ENCODE measurements around the gene C1orf116.
"Not testable (repeated sequence)": the region's sequence is repeated elsewhere in the genome, so short reads cannot be mapped to it uniquely, and the experiment has no call there.

Gene C1orf116

DNA sequence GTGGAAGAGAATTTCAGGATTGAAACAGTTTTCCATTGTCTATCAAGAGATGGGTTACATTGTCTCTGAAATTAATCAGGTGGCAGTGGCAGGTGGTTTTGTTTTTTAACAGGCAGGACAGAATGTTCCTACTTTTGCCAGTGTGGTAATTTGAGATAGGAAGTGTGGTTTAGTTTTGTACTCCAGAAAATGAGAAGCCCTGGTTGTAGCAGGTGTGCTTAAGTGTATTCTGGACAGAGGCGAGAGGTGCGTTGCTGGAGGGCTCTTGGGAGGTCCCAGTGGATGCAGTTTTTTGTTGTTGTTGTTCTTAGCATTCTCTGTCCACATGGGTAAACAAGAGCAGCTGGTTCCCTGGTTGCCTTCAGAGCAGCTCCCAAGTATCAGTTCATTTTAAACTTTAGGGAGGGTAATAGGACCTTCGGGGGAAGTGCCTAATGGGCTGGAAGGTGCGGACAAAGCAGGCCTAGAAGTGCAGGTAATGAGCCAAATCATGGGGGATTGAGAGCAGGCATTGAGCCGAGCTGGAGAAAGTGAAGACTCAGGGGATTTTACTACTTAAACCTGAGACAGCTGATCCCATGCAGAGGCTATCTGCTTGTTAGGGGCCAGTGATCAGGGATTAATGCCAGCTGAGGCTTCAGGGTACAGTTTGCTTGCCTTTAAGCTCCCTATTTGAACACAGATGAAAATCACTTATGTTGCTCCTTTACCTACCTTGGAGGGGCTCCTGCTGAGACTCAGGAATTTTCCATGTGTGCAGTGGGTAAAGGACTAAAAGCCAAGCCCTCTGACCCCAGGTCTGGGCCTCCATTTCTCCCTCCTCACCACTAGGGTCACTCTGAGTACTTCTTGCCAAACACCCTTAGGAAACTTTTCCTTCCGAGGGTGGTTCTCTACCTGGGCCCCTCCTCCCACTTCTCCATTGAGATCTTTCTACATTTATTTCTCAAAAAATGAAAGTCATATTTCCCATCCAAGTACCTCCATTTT, 26.6 kb upstream of the C1orf116 start:
- no peak for DNase-seq

DNA sequence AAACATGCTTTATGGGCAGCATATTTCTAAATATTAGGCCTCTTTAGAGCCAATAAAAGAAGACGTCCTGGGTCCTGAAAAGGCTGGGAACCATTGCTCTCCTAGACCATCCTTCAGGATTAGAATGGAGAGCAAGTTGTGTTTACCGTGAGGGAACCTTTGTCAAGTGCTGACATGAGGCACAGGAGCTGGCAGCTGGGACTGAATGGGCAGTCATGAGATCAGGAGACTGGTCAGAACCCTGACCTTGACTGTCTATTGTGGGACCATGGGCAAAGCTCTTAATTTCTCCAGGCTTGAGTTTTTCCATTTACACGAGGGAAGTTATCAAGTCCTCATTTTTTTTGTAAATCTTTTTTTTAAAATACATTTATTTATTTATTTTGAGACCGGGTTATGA, 25.7 kb upstream of the C1orf116 start:
- DNase-seq = no peak

DNA sequence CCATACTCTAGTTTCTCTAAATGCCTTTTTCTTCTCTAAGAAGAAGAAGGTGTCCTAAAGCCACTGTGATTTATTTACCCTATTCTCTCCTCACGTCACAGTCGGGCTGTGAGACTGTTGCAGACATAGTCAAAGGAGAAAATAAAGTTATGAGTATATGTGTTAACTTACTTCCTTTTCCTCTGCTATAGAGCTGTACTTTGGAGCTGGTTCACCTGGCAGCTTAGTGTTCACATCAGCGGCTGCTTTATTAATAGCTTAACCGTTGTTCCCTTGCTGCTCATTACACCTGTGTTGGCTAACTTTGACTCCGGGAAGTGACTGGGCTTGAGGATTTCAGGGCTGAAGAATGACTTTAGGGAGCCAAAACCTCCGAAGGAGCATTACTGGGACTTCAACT, 24.1 kb upstream of the C1orf116 start:
- no peak for DNase-seq

DNA sequence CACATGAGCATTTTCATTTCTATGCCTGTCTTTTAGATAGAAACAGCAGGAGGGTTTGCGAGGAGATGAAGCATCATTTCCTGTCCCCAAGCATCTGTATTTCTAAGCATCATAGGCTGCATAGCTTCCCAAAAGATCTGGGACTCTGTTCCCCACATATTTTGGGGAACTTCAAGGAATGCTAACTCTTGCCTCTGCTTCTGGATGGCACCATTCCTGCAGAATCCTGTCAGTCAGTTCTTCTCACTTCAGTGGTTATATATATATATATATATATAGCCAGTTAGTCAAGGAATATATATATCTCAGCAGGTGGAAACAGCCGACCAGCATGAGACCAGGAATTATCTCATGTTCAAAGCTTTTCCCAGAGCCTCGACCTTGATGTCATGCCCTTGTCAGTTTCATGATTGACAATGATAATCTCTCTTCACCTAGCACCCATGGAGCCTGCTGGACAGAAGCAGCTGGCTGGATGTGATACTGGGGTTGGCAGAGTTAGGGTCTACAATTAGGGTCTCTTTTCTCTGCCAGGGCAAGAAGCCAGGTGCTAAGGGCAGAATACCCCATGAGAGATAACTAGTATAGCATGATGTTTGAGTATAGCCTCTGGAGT, 22.9 kb upstream of the C1orf116 start:
- no peak for DNase-seq

DNA sequence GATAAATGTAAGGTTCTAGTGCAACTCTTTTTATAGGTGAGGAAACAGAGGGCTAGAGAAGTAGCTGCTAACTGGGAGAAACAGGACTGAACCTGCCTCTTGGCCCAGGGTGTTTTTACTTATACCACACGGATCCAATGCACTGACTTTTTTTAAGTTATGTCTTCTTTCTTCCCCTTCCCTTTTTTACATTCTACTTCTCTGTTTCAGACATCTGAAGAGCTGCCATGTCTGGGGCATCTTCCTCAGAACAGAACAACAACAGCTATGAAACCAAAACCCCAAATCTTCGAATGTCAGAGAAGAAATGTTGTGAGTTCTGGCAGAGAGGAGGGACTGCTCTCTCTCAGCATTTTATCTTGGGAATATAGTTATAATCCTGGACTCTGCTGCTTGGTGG, 21.9 kb upstream of the C1orf116 start:
- no peak for DNase-seq

DNA sequence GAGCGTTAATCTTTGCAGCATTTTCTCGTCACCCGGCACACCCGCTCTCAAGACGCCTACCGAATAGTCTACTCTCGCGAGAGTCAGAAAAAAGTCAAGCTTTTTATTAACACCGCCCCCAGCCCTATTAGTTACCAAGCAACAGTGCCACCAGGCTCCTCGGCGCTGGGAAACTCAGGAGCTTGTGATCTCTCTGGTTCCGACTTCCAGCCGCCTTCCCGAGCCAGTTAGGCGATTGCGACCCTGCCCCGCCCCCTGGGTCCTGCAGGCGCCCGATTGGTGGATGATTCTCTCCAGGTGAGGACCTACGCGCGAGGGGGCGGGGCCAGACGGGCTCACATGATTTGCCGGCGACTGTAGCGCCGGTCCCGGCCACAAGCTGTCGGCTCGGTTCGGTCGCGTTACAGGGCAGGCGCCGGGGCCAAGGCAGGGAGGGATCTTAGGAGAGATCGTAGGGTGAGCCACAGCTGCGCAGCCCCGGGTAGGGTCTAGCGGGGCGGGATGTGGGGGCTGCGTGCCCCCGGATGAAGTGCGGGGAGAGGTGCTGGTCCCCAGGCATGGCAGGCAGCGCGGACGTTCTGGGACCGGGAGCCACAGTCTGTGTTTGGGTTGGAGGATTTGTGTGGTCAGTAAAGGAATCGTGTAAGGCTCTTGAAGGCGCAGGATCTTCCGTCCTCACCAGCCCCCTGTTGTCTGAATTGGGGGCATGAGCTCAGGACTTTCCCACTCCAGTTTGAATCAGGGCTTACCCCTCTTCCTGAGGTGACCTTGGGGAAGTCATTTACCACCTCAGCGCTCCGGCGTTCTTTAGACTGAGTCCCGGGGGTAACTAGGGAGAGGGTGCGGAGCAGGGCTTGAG, 20.6 kb upstream of the C1orf116 start, which contains the start of gene PFKFB2:
Gene PFKFB2, plus strand, starts transcription at position 365 of the 859 bp plus-strand sequence. CDS start 1,443 bp downstream, outside the sequence.
- DNase-seq = peak; percentile 79 to 92 (median 86)

DNA sequence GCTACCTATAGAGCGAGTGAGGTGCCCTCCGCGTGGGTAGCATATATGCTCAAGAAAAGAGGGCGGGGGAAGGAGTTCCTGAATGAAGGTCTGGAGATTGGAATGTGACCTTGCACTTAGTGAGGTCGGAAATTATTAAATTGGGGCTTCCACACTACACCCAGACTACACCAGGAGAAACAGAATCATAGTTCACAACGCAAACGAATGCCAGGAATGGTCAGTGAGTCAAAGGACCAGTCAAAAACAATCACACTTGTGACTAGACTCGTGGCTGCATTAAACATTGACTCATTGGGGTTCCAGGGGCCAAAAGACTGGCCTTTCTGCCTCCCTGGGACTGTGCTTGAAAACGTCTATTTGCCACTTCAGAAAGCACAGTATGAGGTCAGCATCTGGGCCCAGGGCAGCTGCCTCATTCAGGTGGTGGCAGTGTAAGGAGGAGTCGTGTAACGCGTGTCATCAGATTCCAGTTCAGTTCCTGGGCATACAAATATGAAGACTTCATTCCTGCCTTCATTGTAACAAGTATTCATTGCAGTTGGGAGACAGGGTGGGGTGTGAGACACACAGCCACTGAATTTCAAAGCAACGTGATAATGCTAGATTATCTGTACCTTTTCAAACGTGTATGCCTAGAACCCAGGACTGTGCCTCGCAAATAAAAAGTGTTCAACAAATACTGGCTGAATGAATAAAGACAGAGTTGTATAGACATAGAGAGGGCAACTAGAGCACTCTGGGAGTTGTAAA, 18.8 kb upstream of the C1orf116 start, which contains the start of gene YOD1:
Gene YOD1, minus strand, starts transcription at position 18 of the 753 bp plus-strand sequence. CDS start 178 bp downstream, outside the sequence.
- DNase-seq = no peak

DNA sequence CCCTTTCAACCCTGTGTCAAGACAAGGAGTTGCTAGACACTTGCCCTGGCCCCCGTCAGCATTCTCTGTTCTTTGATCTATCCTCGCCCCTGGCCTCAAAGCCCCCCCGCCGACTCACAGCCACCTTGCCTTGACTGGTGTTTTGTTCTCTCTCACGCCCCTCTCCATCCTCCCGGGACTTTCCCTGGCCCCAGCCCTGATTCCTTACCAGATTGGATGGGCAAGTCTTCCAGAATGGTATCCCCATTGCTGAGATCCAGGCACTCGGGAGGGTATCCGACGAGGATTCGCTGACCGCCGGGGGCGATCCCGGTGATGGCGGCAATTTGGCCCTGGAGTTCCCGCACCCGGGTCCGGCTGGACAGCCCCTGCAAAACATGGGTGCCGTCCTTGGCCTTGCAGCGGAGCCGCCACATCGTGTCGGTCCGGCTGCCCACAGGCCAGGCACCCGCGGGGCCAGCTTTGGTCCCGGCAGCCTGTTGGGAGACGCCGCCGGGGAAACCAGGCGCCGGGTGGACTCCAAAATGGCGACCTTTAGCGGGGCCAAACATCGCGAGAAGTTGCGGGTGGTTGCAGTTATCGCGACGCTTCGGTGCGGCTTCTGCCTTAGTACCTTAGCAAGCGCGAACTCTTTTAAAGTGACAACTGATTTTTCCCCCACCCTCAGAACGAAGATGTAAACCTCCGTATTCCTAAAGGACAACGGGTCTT, 18.1 kb upstream of the C1orf116 start:
- peak; percentile 65 to 81 (median 71) for DNase-seq

DNA sequence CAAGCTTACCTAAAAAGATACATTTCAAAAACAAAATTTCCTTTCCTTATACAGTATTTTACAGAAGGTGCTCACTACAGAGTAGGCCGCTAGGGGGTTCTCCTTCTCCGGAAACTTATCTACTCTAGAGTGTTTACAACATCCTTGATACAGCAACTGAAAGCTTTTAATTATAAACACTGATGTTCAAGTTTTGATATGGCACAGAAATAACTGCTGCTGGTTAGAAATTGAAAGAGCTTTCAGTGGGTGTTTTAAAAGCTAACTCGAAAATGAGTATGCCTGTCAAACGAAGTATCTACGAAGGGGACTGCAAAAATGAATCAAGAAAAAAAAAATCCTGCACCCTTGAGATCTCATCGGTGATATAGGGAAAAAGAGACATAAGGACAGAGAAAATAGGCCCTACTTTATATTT, 17.4 kb upstream of the C1orf116 start:
- DNase-seq = peak in 2 of 4 experiments; percentile 9 to 15

DNA sequence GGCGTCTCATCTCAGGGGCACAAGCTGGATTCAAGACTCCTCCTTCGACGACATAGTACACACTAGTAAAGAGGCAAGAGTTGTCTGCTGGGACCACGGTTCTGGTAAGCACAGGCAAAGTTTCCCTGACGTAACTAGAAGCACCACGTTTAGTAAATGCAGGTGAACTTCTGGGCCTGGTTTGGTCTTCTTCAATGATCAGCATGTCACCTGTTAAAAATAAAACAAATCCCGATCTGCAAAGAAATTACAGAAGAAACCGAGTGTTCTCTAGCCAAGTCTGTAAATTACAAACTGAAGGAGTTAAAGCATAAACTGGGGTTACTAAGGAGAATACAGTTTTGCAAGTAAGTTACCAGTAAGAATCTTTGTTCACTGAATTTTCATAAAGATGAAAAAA, 17.0 kb upstream of the C1orf116 start:
- DNase-seq = no peak

DNA sequence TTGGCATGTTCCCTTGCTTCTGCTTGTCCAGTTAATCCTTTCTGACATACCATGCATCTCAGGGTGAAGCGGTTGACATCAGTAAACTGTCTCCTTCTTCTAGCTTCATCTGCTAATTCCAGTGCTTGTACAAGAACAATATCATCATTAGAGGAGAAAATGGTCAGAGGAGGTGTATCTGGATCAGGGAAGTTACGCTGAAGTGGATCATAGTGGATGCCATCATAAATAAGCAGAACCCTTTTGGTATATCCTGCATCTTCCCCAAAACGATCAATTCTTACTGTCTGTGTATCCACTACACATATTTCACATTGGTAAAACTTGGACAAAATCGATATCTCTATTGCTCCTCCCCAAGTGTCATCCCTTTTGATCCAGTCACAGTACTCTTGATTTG, 16.5 kb upstream of the C1orf116 start:
- DNase-seq = no peak

DNA sequence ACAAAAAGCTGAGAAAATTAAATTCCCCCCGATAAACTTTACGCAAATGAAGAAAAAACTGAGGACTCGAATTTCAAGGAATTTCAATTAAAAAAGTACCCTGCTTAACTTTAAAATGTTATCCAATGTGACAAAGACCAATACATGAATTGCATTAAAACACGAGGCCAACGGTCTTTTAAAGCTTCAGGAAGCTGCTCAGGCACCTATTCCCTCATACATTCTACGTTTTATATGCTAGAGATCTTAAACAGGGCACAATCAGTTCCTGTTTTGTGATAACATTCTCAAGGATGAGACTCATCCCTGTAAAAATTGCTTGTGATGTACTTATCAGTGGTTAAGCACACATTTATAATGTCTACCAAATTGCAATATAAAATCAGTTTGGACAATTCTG, 15.5 kb upstream of the C1orf116 start:
- DNase-seq = no peak

DNA sequence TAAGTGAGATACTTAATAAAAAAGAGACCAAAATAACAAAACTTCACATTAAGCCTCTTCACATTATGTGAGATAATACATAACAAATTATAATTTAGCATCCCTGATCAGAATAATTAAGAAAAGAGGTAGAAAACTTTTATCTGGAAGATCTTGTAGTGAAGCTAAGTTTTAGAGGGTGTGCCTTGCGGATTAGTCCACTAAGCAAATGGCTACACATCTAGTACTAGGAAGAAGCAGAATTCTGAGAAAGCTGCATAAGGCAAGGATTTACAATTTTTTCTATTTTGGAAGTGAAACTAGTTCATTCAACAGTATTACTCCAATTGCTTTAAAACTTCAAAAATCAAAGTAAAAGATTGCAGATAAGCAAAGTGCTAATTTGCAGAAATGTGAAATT, 14.9 kb upstream of the C1orf116 start:
- no peak for DNase-seq

DNA sequence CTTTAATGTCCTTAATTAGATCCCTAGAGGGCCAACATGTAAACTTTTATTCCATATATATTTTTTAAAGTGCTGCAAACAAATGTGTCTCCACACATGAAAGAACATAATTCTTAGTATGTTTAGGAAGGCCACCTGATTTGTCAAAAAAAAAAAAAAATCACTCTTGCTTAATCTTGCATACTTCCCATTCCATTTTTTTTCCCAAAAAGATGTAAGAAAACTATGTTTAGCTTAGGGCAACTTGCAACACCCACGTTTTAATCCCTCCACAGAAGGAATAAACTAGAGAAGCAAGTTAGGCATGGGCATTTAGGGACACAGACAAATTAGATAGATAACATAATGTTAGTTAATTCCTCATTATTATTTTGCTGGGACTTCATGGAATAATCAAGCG, 12.9 kb upstream of the C1orf116 start:
- no peak for DNase-seq

DNA sequence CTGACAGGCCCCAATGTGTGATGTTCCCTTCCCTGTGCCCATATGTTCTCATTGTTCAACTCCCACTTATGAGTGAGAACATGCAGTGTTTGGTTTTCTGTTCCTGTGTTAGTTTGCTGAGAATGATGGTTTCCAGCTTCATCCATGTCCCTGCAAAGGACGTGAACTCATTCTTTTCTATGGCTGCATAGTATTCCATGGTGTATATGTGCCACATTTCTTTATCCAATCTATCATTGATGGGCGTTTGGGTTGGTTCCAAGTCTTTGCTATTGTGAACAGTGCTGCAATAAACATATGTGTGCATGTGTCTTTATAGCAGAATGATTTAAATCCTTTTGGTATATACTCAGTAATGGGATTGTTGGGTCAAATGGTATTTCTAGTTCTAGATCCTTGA, 8.8 kb upstream of the C1orf116 start:
- DNase-seq = not testable (repeated sequence)

DNA sequence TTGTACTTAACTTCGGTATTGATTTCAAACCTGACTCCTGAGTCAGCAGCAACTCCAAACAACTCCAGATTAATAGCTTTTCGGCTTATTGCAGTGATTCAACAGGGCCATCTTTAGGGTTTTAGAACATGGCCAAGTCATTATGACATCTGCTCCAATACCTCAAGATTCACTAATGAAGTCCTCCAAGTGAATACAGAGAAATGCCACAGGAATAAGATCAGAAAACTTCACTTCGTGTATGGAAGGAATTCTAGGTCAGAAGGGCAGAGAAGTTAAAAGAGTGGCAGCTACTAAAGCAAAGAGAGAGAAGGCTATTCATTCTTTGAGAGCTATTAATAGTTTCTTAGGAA, 7.6 kb upstream of the C1orf116 start:
- DNase-seq = no peak

DNA sequence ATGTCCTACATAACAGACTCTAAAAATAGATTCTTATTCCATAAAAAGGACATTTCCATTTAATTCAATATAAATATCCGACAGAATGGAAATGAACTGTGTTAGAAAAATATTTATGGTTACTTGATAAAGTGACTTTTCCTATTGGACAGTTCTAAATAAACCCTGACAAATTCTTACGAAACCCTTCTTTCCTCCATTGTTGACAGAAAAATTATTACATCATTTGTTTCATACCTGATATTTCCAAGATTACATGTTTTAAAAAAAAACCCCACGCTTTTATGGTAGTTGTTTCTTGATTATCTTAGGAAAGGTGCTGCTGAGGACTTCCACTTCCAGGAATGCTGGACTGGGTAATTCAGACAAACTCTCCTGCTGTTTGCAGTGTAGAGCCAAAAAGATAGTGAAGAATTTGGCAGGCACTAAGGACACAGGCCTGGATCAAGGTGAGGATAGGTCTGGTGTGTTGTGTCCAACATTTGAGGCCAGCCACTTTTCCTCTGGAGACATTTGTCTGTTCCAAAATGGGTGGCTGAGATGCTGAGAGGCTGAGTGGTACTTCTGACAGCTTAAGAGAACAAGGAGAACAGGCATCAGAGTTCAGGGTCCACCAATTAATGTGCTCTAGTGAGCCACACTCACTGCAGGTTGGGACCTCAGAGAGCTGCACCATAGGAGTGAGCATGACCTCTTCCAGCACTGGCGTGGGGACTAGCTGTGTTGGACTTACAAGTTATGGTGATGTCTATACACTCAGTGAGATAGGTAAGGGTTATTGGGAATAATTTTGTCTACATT, 7.0 kb upstream of the C1orf116 start:
- no peak for DNase-seq

DNA sequence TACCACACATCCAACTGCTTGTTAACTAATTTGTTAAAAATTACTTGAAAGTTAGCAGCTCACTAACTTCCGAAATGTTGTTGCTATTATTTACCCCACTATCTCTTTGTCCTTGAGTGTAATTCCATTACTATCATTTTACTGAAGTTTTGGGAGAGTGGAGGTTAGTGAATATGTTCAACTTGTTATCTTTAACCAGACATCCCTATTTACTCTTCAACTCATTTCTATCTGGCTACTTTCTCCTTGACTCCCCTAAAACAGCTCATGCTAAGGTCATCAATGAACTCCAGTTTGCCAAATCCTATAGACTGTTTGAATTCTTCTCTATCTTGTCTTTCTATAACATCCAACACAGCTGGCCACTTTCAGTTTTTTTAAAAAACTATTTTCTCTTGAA, 4.3 kb upstream of the C1orf116 start:
- no peak for DNase-seq

DNA sequence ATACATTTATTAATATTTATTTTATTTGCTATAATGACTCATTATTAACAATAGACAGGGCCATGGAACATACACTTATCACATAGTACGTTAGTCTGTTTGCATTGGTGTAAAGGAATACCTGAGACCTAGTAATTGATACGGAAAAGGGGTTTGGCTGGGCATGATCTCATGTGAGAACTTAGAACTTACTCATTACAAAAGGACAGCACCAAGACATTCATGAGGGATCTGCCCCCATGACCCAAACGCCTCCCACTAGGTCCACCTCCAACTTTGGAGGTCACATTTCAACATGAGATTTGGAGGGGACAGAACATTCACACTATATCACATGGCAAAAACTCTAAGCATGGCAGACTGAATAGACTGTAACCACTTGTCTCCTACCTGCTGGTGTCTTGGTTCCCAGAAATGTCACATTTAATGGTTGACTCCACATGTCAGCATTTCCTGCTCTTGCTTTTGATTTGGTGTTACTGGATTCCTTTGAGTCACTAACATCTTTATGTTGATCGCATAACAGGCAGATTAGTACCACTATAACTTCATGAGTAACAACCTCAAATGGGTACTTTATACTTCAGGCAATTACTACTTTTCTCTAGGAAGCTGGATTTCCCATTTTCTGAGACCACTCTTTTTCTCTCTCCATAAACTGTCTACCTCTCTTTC, 3.5 kb upstream of the C1orf116 start:
- DNase-seq = no peak

DNA sequence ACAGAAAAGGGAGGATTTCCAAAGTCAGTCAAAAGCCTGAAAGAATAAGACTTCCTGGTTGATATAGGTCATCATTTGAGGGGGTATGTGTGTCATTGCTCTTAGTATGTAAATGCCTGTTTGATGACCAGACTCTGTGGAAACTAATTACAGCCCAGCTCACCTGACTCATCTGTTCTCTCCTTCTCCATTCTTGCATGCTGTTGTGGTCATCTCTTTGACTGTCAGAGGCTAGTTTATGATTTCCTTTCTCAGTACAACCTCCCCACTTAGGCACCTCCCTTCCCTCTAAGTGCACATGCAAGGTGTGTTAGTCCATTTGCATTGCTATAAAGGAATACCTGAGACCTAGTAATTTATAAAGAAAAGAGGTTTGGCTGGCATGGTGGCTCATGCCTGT, 2.4 kb upstream of the C1orf116 start:
- DNase-seq = no peak
